Osteocyte (in vitro differentiated cells): ENCODE results near the gene EXD1. TPM values are rescaled to one million over a fixed set of nuclear protein-coding genes. Genes with fewer than 3 reads are reported as not detected.

Source experiments
- DNase-seq: peaks from one replicate; pipeline ENCODE4 v3.0.0; 2021; ENCODE audit warnings: mixed read lengths; ENCODE audit not compliant: unreplicated experiment; ENCODE audit errors: extremely low spot score
- H3K27ac Mint-ChIP-seq: one replicate; pipeline ENCODE4 v1.8.0; 2021; ENCODE audit warnings: mild to moderate bottlenecking, mixed read lengths; ENCODE audit not compliant: unreplicated experiment
- H3K27me3 Mint-ChIP-seq: one replicate; pipeline ENCODE4 v1.8.0; 2021; ENCODE audit warnings: mixed read lengths; ENCODE audit not compliant: unreplicated experiment
- H3K36me3 Mint-ChIP-seq: one replicate; pipeline ENCODE4 v1.8.0; 2021; ENCODE audit warnings: mixed read lengths; ENCODE audit not compliant: unreplicated experiment
- H3K4me1 Mint-ChIP-seq: one replicate; pipeline ENCODE4 v1.8.0; 2021; ENCODE audit warnings: mixed read lengths; ENCODE audit not compliant: unreplicated experiment
- H3K4me3 Mint-ChIP-seq: one replicate; pipeline ENCODE4 v1.8.0; 2021; ENCODE audit warnings: mild to moderate bottlenecking, moderate library complexity, mixed read lengths; ENCODE audit not compliant: unreplicated experiment
- H3K9me3 Mint-ChIP-seq: one replicate; pipeline ENCODE4 v1.8.0; 2021; ENCODE audit warnings: mixed read lengths; ENCODE audit not compliant: unreplicated experiment
- long read RNA-seq: library from polyadenylated mRNA; unstranded; transcript quantifications from one replicate; pipeline ENCODE4 v2.0.0, GENCODE V29; 2021
- total RNA-seq: library from RNA; stranded (reverse); gene quantifications from 2 replicates; pipeline ENCODE4 v1.2.1, GENCODE V29; 2021
- TF ChIP-seq, protein P1 (sequence below): fragments of 200-600 bp; sonication (generic); IDR thresholded peaks from 2 replicates; pipeline ENCODE4 v1.5.0; 2021; ENCODE audit warnings: antibody characterized with exemption, mild to moderate bottlenecking, moderate library complexity

Gene EXD1, protein sequence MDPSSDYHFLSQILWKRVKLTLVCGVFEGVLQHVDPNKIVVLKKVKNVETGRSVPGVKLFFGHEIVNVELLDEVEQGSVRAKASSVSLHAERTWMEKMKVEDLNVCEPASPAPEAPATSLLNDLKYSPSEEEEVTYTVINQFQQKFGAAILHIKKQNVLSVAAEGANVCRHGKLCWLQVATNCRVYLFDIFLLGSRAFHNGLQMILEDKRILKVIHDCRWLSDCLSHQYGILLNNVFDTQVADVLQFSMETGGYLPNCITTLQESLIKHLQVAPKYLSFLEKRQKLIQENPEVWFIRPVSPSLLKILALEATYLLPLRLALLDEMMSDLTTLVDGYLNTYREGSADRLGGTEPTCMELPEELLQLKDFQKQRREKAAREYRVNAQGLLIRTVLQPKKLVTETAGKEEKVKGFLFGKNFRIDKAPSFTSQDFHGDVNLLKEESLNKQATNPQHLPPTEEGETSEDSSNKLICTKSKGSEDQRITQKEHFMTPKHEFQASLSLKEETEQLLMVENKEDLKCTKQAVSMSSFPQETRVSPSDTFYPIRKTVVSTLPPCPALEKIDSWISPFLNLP
- not detected in 2 replicates for total RNA-seq
- long read RNA-seq, result 0 reads

DNA sequence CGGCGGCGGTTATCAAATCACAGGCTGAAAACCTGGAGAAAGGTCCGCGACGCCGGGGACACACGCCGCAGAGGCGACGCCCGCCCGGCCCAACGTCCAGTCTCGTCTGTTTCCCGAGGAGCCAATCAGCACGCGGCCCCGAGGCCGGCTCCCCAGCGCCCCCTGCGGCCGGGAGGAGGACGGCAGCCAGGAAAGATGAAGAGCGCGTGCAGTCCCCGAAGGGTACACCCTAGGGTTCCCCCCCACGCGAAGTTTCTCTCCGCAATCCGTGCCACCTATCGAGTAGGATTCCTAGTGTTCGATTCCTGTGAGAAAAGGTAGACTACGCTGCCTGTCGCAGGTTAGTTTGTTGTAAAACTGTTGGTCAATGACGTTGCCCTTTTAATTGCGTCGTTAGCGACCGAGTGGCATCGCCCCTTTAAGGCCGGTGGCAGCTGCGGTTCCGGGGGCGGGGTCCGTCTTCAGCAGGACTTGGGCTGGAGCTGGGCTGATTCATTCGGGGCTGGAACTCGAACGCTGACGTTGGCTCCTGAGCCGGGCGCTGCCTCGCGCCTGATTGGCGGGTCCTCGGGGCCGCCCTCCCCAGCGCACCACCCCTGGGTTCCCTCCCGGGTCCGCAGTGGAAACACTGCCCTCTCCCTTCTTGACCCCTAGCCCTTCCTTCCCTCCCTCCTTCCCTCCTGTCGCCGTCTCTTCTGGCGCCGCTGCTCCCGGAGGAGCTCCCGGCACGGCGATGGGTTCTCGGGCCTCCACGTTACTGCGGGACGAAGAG lies at the start of gene EXD1, which contains the start of gene CHP1:
Gene EXD1, minus strand, starts transcription at position 108 of the 772 bp plus-strand sequence. CDS start 4,182 bp downstream, outside the sequence.
Gene CHP1, plus strand, starts transcription at position 619 of the 772 bp plus-strand sequence. Its CDS starts 115 bp downstream, at position 734.
- Mint-ChIP-seq H3K4me3 (peak within 1 kb of the TSS; percentile 90), H3K36me3 (no peaks in the 10 kb centered on the region), H3K27ac (peak within 1 kb of the TSS; percentile 95), H3K27me3 (peaks cover 8% of the 10 kb centered on the region), H3K4me1 (peaks cover 23% of the 10 kb centered on the region), H3K9me3 (no peaks in the 10 kb centered on the region)
- DNase-seq, result peak; percentile 99
- TF ChIP-seq, protein P1, sequence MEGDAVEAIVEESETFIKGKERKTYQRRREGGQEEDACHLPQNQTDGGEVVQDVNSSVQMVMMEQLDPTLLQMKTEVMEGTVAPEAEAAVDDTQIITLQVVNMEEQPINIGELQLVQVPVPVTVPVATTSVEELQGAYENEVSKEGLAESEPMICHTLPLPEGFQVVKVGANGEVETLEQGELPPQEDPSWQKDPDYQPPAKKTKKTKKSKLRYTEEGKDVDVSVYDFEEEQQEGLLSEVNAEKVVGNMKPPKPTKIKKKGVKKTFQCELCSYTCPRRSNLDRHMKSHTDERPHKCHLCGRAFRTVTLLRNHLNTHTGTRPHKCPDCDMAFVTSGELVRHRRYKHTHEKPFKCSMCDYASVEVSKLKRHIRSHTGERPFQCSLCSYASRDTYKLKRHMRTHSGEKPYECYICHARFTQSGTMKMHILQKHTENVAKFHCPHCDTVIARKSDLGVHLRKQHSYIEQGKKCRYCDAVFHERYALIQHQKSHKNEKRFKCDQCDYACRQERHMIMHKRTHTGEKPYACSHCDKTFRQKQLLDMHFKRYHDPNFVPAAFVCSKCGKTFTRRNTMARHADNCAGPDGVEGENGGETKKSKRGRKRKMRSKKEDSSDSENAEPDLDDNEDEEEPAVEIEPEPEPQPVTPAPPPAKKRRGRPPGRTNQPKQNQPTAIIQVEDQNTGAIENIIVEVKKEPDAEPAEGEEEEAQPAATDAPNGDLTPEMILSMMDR, result peak; percentile 99

DNA sequence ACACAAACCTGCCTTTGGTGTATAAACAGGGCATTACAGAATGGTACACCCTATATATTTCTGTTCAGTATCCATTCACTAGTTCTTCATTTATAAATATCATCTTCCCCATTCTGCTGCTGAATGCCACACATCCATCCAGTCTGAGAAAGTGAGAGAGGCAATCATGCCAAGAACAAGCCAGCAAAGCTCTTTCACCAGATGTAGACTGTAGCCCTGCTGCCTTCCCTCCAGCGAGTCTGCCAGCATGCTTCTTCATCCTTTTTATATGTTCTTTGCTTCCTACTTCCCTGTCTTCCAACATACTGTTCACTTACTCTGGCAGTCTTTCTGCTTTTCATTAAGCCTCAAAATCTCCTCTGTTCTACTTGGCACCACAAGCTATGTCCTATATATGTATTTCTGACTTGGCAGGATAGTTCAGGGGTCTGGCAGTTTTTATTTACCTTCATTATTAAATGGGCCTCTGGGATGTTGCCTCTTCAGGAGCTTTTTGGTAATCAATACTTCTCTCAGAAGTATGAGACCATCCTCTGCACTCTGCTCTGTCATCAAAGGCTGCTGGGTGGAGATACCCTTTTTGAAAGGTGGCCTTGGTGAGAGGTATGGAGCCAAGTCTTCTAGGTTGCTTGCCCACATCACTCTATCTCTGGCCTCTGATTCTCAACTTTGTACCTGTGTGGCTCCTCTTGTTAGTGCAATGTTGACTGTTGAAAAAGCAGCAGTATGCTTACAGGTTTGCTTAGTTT lies 49.2 kb upstream of the EXD1 start:
- TF ChIP-seq, protein P1, result no peak
- Mint-ChIP-seq H3K27ac (no peak overlapping the region), H3K9me3 (no peaks in the 10 kb centered on the region), H3K27me3 (no peaks in the 10 kb centered on the region), H3K4me3 (no peak overlapping the region), H3K36me3 (peaks cover 16% of the 10 kb centered on the region), H3K4me1 (peaks cover 13% of the 10 kb centered on the region)
- DNase-seq, result no peak

DNA sequence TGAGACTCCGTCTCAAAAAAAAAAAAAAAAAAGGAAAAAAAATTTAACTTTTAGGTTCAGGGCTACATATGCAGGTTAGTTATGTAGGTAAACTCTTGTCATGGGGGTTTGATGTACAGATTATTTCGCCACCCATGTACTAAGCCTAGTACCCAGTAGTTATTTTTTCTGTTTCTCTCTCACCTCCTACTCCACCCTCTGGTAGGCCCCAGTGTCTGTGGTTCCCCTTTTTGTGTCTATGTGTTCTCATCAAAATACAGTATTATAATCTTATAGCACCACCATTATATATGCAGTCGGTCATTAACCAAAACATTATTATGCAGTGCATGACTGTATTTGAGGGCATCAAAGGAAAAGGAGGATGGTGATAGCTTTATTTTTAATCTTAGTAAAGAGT lies 47.8 kb upstream of the EXD1 start:
- H3K27ac Mint-ChIP-seq, result no peak overlapping the region

DNA sequence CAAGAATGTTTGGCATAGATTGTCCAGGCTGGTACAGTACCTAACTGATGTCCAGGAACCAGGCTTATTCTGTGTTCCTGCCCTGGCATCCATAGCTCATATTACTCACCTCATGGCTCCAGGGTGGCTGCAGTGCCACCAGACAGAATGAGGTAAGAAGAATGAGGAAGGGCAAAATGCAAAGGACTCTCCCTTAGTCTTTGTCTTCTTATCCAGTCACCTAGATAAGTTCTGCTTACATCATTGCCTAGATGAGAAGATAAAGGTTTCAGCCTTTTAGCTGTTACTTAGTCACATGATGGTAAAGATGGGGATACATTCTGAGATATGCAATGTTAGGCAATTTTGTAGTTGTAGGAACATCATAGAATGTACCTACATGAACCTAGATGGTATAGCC lies 46.3 kb upstream of the EXD1 start:
- no peak for DNase-seq
- TF ChIP-seq, protein P1, result no peak
- Mint-ChIP-seq H3K9me3 (no peaks in the 10 kb centered on the region), H3K36me3 (peaks cover 20% of the 10 kb centered on the region), H3K4me3 (no peak overlapping the region), H3K27me3 (no peaks in the 10 kb centered on the region), H3K4me1 (peaks cover 2% of the 10 kb centered on the region), H3K27ac (no peak overlapping the region)

More for the DNA sequence above, 47.8 kb upstream of the EXD1 start:
- TF ChIP-seq, protein P1, result no peak
- no peaks in the 10 kb centered on the region for H3K27me3 Mint-ChIP-seq
- peaks cover 20% of the 10 kb centered on the region for H3K36me3 Mint-ChIP-seq
- H3K4me1 Mint-ChIP-seq, result peaks cover 9% of the 10 kb centered on the region
- H3K9me3 Mint-ChIP-seq, result no peaks in the 10 kb centered on the region
- no peak overlapping the region for H3K4me3 Mint-ChIP-seq
- DNase-seq, result no peak
